HG03175 (cell line): Measurements from ENCODE around the gene CXXC5.

ENCODE experiments used
- ATAC-seq: cut with Tn5 transposase; IDR thresholded peaks from one replicate; pipeline ENCODE4 v1.9.1; 2021; ENCODE audit warnings: mild to moderate bottlenecking, moderate library complexity; ENCODE audit not compliant: unreplicated experiment

CXXC5 gene

GRCh38 chr5:139650689-139651042 is 2.5 kb downstream of the CXXC5 start:
- no peak for ATAC-seq

GRCh38 chr5:139651043-139651834 is 3.1 kb downstream of the CXXC5 start:
- ATAC-seq: no peak

- ATAC-seq: peak; percentile 45
These were observed 4.0 kb downstream of the CXXC5 start for GRCh38 chr5:139651853-139652787.

GRCh38 chr5:139652788-139653241 is 4.7 kb downstream of the CXXC5 start:
- ATAC-seq: peak; percentile 42

- ATAC-seq: no peak
These were observed 5.5 kb downstream of the CXXC5 start for GRCh38 chr5:139653616-139654015.

GRCh38 chr5:139654464-139654863 is 6.3 kb downstream of the CXXC5 start:
- no peak for ATAC-seq

GRCh38 chr5:139654871-139655491 is 6.8 kb downstream of the CXXC5 start:
- ATAC-seq: no peak

GRCh38 chr5:139655727-139656271 is 7.7 kb downstream of the CXXC5 start:
- no peak for ATAC-seq

- ATAC-seq: no peak
These were observed 9.5 kb downstream of the CXXC5 start for GRCh38 chr5:139657363-139658321.

- ATAC-seq: no peak
These were observed 10.4 kb downstream of the CXXC5 start for GRCh38 chr5:139658501-139658927.

GRCh38 chr5:139658928-139659667 is 10.9 kb downstream of the CXXC5 start:
- no peak for ATAC-seq

- ATAC-seq: no peak
These were observed 11.5 kb downstream of the CXXC5 start for GRCh38 chr5:139659695-139660101.

- ATAC-seq: no peak
These were observed 12.2 kb downstream of the CXXC5 start for GRCh38 chr5:139660105-139660922.

- ATAC-seq: peak; percentile 27
These were observed 13.0 kb downstream of the CXXC5 start for GRCh38 chr5:139660923-139661814.

- no peak for ATAC-seq
These were observed 14.5 kb downstream of the CXXC5 start for GRCh38 chr5:139662617-139663016.

GRCh38 chr5:139663207-139664085 is 15.3 kb downstream of the CXXC5 start:
- no peak for ATAC-seq
